ENCODE data around the gene HOXC6. TPM values are rescaled to one million over a fixed set of nuclear protein-coding genes. Genes with fewer than 3 reads are reported as not detected.
A peak's percentile ranks its signal among the peaks of the same experiment; 100 is the strongest.

Gene HOXC6
- polyA plus RNA-seq, 3 donors = 31.7 to 44.4 (median 36.6) TPM

DNA sequence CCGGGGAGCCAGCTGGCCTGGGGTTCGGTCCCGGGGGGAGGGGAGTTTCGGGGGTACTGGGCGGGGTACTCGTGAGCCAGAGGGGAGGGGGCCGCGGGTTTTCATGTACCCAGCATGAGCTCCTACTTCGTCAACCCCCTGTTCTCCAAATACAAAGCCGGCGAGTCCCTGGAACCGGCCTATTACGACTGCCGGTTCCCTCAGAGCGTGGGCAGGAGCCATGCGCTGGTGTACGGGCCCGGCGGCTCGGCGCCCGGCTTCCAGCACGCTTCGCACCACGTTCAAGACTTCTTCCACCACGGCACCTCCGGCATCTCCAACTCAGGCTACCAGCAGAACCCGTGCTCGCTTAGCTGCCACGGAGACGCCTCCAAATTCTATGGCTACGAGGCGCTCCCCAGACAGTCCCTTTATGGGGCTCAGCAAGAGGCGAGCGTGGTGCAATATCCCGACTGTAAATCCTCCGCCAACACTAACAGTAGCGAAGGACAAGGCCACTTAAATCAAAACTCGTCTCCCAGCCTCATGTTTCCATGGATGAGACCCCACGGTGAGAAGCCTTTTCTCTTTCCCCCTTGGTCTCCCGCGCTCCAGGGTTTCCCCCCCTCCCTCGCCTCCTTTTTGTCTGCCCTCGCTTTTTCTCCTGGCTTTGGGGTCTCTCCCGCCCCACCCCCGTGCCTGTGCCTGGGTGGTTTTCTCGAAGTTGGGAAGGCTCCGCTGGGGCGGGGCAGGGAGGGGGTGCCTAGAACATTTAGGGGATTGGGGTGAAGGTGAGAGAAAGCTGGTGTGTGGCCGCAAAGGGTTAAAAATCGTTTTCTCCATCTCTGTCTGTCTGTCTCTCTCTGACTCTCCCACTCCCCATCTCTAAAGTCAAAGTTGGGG is 18.8 kb upstream of the HOXC6 start:
- DNase-seq (ENCODE audit: extremely low read depth in 1 of 11, low read depth in 9 of 11, low spot score in 4 of 11) = no peak

GRCh38 chr12:54010053-54010971 is 17.9 kb upstream of the HOXC6 start:
- DNase-seq (ENCODE audit: extremely low read depth in 1 of 11, low read depth in 9 of 11, low spot score in 4 of 11) = no peak

- DNase-seq (ENCODE audit: extremely low read depth in 1 of 11, low read depth in 9 of 11, low spot score in 4 of 11) = no peak
Measured at GRCh38 chr12:54010972-54011664, 17.1 kb upstream of the HOXC6 start.

DNA sequence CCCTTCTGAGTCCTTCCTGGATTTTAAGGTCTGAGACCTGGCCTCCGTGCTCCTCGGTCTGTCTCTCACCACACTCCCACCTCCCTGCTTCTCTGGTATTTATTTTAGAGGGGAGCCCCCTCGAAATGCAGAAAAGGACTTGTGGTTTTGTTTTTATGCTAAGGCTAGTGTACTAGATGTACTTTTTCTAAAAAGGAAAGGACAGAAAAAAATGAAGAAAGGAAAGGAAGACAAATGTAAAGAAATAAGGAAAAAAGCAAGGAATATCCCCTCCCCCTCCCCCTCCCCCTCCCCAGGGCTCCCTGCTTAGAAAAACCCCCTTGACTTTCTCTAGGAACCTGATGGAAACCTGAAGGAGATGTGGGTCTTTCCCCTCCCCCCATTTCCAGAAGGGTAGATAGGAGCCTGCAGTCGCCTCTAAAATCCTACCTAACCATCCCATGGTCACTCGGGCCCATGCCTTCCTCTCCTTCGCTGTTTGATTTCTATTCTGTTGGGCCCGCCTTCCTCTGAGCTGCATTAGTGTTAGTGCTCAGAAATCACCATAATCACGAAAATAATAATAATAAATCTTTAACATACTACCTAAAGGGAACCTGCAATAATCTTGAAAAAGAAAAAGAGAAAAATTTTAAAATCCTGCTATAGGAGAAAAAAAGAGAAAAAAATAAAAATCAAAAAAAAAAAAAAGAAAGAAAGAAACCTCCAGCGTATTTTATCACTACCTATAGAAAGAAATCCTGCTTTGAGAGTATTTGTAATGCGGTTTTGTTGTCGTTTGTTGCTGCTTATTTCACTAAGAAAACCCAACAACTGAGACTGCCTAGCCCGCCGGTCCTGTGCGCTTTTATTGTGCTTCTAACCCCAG is 16.3 kb upstream of the HOXC6 start:
- no peak for DNase-seq (ENCODE audit: extremely low read depth in 1 of 11, low read depth in 9 of 11, low spot score in 4 of 11)

GRCh38 chr12:54012631-54013409 is 15.4 kb upstream of the HOXC6 start:
- DNase-seq (ENCODE audit: extremely low read depth in 1 of 11, low read depth in 9 of 11, low spot score in 4 of 11) = no peak

DNA sequence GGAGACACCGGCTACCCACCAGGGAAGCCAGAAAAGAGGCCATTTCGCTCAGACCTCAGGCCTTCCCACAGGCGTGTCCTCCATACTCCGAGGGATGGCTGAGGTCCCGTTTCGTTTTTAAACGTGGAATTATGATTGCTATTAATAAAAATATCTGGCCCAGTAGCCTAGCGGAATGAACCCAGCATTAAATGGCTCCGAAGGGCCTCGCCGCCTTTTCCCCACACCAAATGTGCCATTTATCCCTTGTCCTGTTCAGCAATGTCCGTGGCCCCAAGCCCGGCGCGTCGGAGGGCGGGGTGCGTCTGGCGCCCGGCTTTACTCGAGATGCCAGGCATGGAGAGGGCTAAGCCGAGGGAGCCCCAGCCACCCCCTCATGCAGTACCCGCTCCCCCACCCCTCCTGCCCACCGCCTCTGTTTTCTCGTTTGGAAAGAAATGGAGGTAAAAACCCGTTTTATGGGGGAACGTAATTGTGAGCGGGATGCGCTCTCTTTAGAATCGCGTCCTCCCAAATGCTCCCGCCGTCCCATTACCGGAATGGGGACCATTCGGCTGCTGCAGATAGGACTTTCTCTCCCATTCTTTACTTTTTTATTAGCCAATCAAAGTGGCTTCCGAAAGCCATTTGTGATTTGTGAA is 13.7 kb upstream of the HOXC6 start:
- DNase-seq (ENCODE audit: extremely low read depth in 1 of 11, low read depth in 9 of 11, low spot score in 4 of 11) = no peak

DNA sequence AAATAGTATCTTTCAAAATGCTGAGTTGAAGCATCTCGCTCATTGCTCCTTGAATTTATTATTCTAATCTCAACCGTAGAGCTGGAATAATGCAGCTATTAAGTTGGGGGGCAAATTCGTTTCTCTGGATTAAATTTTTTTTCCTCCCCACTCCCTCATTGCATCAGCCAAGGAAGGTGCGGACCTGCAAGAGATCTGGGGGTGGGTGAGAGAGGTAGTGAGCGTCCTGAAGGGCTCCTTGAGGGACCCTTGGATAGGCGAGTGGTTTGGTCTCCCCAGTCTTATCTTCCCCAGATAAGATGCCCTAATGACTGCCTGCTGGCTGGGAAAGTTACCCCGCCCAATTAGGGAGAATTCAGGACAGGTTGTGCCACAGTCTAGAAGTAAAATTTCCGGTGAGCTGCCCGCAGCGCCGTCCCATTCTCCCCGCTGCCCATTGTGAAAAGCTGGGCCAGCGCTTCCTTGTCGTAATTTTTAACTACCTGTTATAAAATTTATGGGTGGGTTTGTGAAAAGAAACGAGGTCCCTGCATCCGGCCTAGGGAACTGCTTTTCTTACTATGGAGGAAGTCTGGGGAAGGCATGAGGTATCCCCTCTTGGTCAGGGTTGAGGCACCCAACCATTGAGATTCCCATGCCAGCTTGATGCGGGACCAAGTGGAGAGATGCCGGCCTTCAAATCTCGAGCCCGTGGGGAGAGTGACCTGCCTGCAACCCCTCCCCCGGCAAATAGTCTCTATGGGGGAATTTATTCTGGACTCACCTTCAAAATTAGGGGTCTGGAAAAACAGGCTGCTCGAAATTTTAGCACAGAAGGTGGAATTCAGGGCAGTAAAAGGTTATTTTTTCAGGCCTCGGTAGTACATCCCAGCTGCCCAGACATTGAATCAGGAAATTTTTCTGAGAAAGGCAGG is 13.0 kb upstream of the HOXC6 start:
- no peak for DNase-seq (ENCODE audit: extremely low read depth in 1 of 11, low read depth in 9 of 11, low spot score in 4 of 11)

DNA sequence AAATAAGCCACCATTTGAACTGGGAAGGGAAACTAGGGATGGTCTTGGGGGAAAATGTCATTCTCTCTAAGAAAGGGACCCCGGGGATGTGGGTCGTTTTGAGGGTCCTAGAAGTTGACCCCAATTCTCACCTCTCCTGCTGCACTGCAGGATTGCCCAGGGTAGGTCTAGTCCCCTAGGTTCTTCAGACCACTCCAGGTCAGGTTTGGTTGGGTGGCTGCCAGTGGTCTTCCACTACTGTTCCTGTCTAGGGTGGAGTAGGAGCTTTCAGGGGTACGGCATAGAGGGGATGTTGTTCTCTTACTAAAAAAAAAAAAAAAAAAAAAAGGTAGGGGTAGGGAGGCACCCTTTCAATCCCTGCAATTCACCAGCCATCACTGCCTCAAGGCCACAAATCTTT is 12.2 kb upstream of the HOXC6 start:
- DNase-seq (ENCODE audit: extremely low read depth in 1 of 11, low read depth in 9 of 11, low spot score in 4 of 11) = no peak

- DNase-seq (ENCODE audit: extremely low read depth in 1 of 11, low read depth in 9 of 11, low spot score in 4 of 11) = peak in 8 of 11 donors; percentile 86 to 93 (median 90)
Measured at GRCh38 chr12:54016478-54016964, 11.7 kb upstream of the HOXC6 start.

GRCh38 chr12:54017027-54017788 is 11.0 kb upstream of the HOXC6 start:
- no peak for DNase-seq (ENCODE audit: extremely low read depth in 1 of 11, low read depth in 9 of 11, low spot score in 4 of 11)

- peak in 5 of 11 donors; percentile 80 to 88 (median 85) for DNase-seq (ENCODE audit: extremely low read depth in 1 of 11, low read depth in 9 of 11, low spot score in 4 of 11)
Measured at GRCh38 chr12:54017878-54018467, 10.3 kb upstream of the HOXC6 start.

DNA sequence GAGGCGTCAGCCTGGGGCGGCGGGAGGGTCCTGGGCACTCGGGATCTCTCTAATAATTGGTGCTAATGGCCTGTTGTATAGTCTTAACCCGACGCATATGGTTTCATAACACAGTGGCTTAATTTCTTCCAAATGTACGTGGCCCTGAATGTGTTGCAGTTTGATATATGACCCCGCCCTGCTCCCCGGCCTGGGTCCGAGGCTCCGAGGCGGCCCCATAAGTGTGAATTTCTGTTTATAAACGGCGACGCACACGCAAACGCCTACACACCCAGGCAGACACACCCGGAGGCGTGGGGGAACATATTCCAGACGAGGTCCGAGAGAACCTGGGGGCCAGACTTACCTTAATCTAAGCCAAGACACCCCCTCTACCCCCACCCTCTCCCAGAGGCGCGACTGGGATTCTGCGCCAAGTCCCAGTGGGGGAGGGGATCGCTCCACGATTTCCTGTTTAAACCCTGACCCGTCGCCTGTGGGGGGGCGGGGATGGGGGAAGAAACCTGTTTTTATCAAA is 9.7 kb upstream of the HOXC6 start:
- DNase-seq (ENCODE audit: extremely low read depth in 1 of 11, low read depth in 9 of 11, low spot score in 4 of 11) = no peak

DNA sequence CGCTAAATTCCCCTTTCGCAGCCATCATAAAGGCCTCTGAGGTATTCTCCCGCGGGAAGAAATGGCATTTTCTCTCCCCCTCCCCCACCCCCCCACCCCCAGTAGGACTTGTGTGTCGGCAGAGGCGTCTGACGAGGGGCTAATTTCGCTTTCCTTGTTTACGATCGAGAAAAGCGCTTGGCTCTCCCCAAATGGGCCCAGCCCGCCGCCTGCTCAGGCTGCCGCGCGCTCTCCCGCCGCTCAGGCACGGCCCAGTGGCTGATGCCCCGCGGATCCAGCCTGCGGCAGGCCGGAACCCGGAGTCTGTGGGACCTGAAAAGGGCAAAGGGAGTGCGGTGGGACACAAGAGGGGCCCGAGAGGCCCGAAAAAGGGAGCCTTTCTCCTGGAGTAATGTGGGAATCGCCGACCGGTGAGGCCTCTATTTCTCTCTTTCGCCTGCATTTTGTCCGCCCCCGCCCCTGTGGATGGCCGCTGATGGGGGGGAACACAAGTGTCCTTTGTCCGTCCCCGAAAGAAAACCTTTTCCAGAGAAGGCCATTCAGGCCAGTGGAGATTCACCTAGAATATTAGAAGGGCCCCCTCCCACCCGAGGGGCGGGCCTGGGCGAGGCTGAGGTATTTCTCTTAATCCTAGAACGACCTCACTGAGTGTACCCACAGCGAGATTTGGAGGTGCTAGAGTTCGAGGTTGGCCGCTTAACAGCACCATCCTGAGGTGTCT is 9.0 kb upstream of the HOXC6 start:
- no peak for DNase-seq (ENCODE audit: extremely low read depth in 1 of 11, low read depth in 9 of 11, low spot score in 4 of 11)

- DNase-seq (ENCODE audit: extremely low read depth in 1 of 11, low read depth in 9 of 11, low spot score in 4 of 11) = no peak
Measured at GRCh38 chr12:54019924-54020590, 8.2 kb upstream of the HOXC6 start.

Measured in renal cortex interstitium (tissue), 11 donors.